ENCODE measurements around the gene CHST15. TPM values are rescaled to one million over a fixed set of nuclear protein-coding genes. Genes with fewer than 3 reads are reported as not detected.
A peak's percentile ranks its signal among the peaks of the same experiment; 100 is the strongest.

CHST15 gene
- total and polyA plus RNA-seq, 2 of the 13 experiments (the other 11 are each of a cell fraction or from before 2014, with no cell fraction given): 1.4 to 94.7 TPM

- TF ChIP-seq ZNF121 (CRISPR knock-in tag; IDR thresholded peaks at IDR 0.05) (no peak), SP5 (CRISPR knock-in tag; IDR thresholded peaks at IDR 0.05; ENCODE audit: borderline replicate concordance, low read depth) (no peak), MEIS1 (CRISPR knock-in tag; IDR thresholded peaks at IDR 0.05; ENCODE audit: borderline replicate concordance) (no peak), THRA (CRISPR knock-in tag; IDR thresholded peaks at IDR 0.05; ENCODE audit: borderline replicate concordance) (no peak), SRF (IDR thresholded peaks at IDR 0.05; ENCODE audit: low read depth, low read length) (no peak), KLF15 (CRISPR knock-in tag; IDR thresholded peaks at IDR 0.05; ENCODE audit: borderline replicate concordance) (no peak), DMAP1 (CRISPR knock-in tag; IDR thresholded peaks at IDR 0.05) (no peak), IKZF1 (IDR thresholded peaks at IDR 0.05) (no peak), ZNF724P (CRISPR knock-in tag; IDR thresholded peaks at IDR 0.05; ENCODE audit: borderline replicate concordance) (no peak), ZNF142 (CRISPR knock-in tag; IDR thresholded peaks at IDR 0.05) (no peak), ZBTB21 (CRISPR knock-in tag; IDR thresholded peaks at IDR 0.05) (no peak), CHD2 (IDR thresholded peaks at IDR 0.05; ENCODE audit: low read depth, low read length) (no peak), LCORL (IDR thresholded peaks at IDR 0.05) (no peak), LCORL (CRISPR knock-in tag; IDR thresholded peaks at IDR 0.05) (peak; percentile 70), JUN (CRISPR knock-in tag; IDR thresholded peaks at IDR 0.05) (no peak), FOXK1 (CRISPR knock-in tag; IDR thresholded peaks at IDR 0.05; ENCODE audit: borderline replicate concordance, low read depth) (no peak)
- TF ChIP-seq, protein P1, sequence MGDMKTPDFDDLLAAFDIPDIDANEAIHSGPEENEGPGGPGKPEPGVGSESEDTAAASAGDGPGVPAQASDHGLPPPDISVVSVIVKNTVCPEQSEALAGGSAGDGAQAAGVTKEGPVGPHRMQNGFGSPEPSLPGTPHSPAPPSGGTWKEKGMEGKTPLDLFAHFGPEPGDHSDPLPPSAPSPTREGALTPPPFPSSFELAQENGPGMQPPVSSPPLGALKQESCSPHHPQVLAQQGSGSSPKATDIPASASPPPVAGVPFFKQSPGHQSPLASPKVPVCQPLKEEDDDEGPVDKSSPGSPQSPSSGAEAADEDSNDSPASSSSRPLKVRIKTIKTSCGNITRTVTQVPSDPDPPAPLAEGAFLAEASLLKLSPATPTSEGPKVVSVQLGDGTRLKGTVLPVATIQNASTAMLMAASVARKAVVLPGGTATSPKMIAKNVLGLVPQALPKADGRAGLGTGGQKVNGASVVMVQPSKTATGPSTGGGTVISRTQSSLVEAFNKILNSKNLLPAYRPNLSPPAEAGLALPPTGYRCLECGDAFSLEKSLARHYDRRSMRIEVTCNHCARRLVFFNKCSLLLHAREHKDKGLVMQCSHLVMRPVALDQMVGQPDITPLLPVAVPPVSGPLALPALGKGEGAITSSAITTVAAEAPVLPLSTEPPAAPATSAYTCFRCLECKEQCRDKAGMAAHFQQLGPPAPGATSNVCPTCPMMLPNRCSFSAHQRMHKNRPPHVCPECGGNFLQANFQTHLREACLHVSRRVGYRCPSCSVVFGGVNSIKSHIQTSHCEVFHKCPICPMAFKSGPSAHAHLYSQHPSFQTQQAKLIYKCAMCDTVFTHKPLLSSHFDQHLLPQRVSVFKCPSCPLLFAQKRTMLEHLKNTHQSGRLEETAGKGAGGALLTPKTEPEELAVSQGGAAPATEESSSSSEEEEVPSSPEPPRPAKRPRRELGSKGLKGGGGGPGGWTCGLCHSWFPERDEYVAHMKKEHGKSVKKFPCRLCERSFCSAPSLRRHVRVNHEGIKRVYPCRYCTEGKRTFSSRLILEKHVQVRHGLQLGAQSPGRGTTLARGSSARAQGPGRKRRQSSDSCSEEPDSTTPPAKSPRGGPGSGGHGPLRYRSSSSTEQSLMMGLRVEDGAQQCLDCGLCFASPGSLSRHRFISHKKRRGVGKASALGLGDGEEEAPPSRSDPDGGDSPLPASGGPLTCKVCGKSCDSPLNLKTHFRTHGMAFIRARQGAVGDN (CRISPR knock-in tag; IDR thresholded peaks at IDR 0.05): peak; percentile 74
- TF ChIP-seq, protein P2, sequence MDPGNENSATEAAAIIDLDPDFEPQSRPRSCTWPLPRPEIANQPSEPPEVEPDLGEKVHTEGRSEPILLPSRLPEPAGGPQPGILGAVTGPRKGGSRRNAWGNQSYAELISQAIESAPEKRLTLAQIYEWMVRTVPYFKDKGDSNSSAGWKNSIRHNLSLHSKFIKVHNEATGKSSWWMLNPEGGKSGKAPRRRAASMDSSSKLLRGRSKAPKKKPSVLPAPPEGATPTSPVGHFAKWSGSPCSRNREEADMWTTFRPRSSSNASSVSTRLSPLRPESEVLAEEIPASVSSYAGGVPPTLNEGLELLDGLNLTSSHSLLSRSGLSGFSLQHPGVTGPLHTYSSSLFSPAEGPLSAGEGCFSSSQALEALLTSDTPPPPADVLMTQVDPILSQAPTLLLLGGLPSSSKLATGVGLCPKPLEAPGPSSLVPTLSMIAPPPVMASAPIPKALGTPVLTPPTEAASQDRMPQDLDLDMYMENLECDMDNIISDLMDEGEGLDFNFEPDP (CRISPR knock-in tag; conservative IDR thresholded peaks at IDR 0.05): no peak
Measured at GRCh38 chr10:123995461-123996131, 97.8 kb downstream of the CHST15 start (continued).

Data from HepG2 (cell line).